ENCODE data around the gene BTBD2. TPM values are rescaled to one million over a fixed set of nuclear protein-coding genes. Genes with fewer than 3 reads are reported as not detected.

Gene BTBD2
- total and polyA plus RNA-seq, 2 experiments from 2014 or later, result 126 to 155 TPM

DNA sequence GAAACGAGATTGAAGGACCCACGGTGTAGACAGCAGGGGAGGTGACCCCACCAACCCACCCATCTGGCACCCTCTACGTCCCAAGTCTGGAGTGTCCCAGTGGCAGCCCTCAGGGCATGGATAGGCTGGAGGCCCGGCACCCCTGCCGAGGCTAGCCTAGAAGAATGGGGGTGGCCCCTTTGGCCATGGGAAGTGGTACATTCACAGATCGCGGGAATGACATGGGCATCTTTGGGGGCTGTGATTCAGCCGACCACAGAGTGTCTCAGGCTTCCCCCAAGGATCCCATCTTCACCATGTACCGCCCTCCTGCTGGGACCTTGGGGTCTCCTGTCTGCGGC, 46.8 kb upstream of the BTBD2 start:
- peaks cover 25% of the 10 kb centered on the region for H3K4me1 ChIP-seq (ENCODE audit: low read depth)
- H3K36me3 ChIP-seq, result no peaks in the 10 kb centered on the region
- H3K27ac ChIP-seq, result peak overlapping the region; percentile 99
- H3K9me3 ChIP-seq (ENCODE audit: low read depth), result no peaks in the 10 kb centered on the region
- peak overlapping the region; percentile 31 for H3K4me3 ChIP-seq
- no peak for DNase-seq (ENCODE audit: low read depth in 1 of 2, low spot score in 1 of 2)
- no peaks in the 10 kb centered on the region for H3K27me3 ChIP-seq
- TF ChIP-seq, protein P1, sequence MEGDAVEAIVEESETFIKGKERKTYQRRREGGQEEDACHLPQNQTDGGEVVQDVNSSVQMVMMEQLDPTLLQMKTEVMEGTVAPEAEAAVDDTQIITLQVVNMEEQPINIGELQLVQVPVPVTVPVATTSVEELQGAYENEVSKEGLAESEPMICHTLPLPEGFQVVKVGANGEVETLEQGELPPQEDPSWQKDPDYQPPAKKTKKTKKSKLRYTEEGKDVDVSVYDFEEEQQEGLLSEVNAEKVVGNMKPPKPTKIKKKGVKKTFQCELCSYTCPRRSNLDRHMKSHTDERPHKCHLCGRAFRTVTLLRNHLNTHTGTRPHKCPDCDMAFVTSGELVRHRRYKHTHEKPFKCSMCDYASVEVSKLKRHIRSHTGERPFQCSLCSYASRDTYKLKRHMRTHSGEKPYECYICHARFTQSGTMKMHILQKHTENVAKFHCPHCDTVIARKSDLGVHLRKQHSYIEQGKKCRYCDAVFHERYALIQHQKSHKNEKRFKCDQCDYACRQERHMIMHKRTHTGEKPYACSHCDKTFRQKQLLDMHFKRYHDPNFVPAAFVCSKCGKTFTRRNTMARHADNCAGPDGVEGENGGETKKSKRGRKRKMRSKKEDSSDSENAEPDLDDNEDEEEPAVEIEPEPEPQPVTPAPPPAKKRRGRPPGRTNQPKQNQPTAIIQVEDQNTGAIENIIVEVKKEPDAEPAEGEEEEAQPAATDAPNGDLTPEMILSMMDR (IDR thresholded peaks at IDR 0.05; ENCODE audit: low read depth, low read length), result no peak

DNA sequence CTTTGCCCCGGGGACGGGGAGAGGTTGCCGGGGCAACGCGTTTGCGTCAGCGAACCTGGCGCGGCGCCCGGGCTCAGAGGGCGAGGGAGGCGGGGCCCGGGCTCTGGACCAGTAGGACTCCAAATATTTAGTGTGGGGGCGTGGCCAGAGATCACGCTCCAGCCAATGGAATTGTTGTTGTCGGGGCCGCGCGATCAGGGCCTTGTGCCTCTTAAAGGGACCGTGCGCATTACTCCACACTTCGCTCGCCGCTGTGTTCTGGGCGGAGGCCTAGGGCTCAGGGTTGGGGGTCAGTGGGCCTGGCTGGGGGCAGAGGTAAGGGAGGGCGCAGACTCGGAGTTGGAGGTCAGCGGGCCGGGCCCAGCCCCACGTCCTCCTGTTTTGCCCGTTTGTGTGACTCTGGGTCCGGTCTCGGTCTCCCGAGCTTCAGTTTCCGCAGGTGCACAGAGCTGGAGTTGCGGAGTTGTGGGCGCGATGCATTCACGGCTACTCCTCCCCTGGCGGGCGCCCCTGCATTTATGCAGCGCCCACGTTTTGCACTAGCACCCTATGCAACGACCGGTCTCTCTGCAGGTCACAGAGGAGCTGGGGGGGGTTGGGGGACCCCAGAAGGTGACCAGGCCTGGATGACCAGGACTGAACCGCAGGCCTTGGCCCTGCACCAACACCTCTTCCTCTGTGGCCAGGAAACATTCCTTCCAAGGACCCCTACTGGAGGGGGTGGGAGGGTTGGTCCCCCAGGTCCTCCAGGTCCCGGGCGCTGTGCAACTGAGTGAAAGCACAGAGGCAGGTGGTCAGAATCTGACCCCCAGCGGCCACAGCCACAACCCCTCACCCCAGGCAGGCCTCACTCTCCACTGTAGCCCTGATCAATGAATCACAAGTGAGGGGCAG, 46.2 kb upstream of the BTBD2 start:
- Histone ChIP-seq H3K27ac (peak overlapping the region; percentile 99), H3K4me3 (peak overlapping the region; percentile 55), H3K9me3 (ENCODE audit: low read depth) (no peaks in the 10 kb centered on the region), H3K36me3 (no peaks in the 10 kb centered on the region), H3K27me3 (no peaks in the 10 kb centered on the region), H3K4me1 (ENCODE audit: low read depth) (peaks cover 25% of the 10 kb centered on the region)
- TF ChIP-seq, protein P1 (IDR thresholded peaks at IDR 0.05; ENCODE audit: low read depth, low read length), result no peak
- peak; percentile 99 to 100 for DNase-seq (ENCODE audit: low read depth in 1 of 2, low spot score in 1 of 2)

DNA sequence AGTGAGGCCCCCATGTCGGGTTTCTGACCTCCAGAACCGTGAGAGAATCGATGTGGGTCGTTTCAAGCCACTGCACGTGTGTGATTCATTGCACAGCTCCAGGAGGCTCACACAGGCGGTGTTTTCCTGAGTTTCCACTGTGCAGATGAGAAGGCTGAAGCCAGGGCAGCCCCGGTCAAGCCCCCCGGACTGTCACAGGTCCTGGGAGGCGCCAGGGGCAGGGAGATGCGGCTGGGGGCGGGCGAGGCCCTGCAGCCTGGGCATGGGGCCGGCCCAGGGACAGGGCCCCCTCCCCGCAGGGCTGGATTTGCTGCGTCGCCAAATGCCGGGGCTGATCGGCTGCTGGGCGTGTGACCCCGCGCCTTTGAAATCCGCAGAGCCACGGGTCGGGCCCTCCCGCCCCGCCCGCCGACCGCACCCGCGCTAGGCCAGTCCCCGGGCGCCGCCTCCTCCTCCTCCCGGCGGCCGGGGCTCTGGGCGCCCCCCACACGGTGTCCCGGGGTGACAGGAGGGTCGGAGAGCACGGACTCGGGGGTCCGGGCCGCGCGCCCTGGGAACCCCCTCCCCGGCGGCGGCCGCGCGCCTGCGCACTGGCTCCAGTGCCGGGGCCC, 45.5 kb upstream of the BTBD2 start:
- Histone ChIP-seq H3K36me3 (no peaks in the 10 kb centered on the region), H3K9me3 (ENCODE audit: low read depth) (no peaks in the 10 kb centered on the region), H3K4me1 (ENCODE audit: low read depth) (peaks cover 29% of the 10 kb centered on the region), H3K4me3 (peak overlapping the region; percentile 55), H3K27ac (peak overlapping the region; percentile 99), H3K27me3 (no peaks in the 10 kb centered on the region)
- DNase-seq (ENCODE audit: low read depth in 1 of 2, low spot score in 1 of 2), result peak; percentile 79 to 86
- TF ChIP-seq, protein P1 (IDR thresholded peaks at IDR 0.05; ENCODE audit: low read depth, low read length), result no peak

DNA sequence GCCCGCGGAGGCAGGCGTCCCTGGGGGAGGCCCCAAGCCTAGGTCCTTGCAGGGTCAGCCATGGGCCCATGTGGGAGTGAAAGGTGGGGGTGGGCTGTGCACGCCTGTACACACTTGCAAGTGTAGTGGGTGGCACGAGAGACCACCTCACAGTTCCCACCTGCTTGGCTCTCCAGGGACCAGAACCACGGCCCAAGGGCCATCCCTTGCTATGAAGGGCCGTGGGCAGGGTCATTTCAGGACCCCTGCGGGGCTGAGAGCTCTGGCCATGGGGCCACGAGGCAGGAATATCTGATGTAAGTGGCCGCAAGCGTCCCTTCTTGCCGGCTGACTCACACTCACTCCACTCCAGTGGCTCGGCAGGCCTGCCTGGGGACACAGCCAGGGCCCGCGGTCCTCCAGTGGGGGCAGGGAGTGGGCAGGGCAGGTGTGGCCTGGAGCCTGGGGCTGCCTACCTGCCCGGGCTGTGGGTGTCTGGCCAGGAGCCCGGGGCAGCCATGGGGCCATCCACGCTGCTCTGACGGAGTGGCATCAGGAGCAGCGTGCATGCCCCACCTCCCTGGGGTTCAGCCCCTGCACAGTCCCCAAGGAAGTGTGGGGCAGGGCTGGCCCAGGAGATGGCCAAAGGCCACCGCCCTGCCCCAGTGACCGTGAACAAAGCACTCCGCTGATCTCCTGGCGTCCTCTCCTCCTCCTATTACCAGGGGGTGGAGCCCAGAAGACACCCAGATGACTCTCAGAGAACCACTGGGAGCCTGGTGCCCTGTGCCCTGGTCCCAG, 44.1 kb upstream of the BTBD2 start:
- Histone ChIP-seq H3K9me3 (ENCODE audit: low read depth) (no peaks in the 10 kb centered on the region), H3K27ac (peak overlapping the region; percentile 99), H3K4me1 (ENCODE audit: low read depth) (peaks cover 29% of the 10 kb centered on the region), H3K4me3 (peak overlapping the region; percentile 55), H3K27me3 (no peaks in the 10 kb centered on the region), H3K36me3 (no peaks in the 10 kb centered on the region)
- TF ChIP-seq, protein P1 (IDR thresholded peaks at IDR 0.05; ENCODE audit: low read depth, low read length), result no peak
- peak in 1 of 2 donors; percentile 79 for DNase-seq (ENCODE audit: low read depth in 1 of 2, low spot score in 1 of 2)

DNA sequence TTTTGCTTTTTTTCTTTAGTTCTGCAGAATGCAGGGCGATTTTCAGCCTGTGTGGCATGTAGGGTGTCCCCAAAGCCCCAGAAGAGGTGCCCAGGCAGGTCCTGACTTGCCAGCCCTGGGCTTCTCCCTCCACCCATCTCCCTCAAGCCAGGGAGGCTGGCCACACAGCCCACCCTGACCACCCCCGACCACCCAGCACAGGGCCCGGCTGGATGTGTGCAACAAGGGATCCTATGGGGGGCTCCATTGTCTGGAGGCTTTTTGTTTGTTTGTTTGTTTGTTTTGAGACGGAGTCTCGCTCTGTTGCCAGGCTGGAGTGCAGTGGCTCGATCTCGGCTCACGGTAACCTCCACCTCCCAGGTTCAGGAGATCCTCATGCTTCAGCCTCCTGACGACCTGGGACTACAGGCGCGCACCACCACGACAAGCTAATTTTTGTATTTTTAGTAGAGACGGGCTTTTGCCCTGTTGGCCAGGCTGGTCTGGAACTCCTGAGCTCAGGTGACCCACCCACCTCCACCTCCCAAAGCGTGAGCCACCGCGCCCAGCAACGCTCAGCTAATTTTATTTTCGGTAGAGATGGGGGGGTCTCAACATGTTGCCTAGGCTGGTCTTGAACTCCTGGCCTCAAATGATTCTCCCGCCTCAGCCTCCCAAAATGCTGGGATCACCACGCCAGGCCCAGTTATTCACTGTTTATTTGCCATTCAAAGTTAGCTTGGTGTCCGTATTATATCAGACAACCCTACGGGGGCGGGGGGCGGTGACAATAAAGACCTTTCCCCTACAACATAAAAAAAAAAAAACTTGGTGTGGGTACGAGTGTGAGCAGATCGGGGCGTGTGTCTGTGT, 43.3 kb upstream of the BTBD2 start:
- Histone ChIP-seq H3K9me3 (ENCODE audit: low read depth) (no peaks in the 10 kb centered on the region), H3K27ac (peak overlapping the region; percentile 99), H3K27me3 (no peaks in the 10 kb centered on the region), H3K4me3 (no peak overlapping the region), H3K4me1 (ENCODE audit: low read depth) (peaks cover 25% of the 10 kb centered on the region), H3K36me3 (no peaks in the 10 kb centered on the region)
- TF ChIP-seq, protein P1 (IDR thresholded peaks at IDR 0.05; ENCODE audit: low read depth, low read length), result no peak
- no peak for DNase-seq (ENCODE audit: low read depth in 1 of 2, low spot score in 1 of 2)
